NCI-H146 treated with DMSO at 0.1 percent for 48 hours (cell line): ENCODE measurements around the gene CLN6.
"Not testable (repeated sequence)": the region's sequence is repeated elsewhere in the genome, so short reads cannot be mapped to it uniquely, and the experiment has no call there.

Experiments
- DNase-seq: peaks from one replicate; lab custom pipeline; 2025; ENCODE audit not compliant: unreplicated experiment; lab: John Stamatoyannopoulos, UW

The CLN6 gene

DNA sequence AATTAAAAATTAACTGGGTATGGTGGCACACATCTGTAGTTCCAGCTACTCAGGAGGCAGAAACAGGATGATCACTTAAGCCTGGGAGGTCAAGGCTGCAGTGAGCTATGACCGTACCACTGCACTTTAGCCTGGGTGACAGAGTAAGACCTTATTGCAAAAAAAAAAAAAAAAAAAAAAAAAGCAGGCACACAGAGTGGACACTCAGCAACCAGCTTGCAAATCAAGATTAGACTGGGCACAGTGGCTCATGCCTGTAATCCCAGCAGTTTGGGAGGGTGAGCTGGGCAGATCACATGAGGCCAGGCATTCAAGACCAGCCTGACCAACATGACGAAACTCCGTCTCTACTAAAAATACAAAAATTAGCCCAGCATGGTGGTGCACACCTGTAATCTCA lies 5.4 kb downstream of the CLN6 start:
- DNase-seq: no peak

DNA sequence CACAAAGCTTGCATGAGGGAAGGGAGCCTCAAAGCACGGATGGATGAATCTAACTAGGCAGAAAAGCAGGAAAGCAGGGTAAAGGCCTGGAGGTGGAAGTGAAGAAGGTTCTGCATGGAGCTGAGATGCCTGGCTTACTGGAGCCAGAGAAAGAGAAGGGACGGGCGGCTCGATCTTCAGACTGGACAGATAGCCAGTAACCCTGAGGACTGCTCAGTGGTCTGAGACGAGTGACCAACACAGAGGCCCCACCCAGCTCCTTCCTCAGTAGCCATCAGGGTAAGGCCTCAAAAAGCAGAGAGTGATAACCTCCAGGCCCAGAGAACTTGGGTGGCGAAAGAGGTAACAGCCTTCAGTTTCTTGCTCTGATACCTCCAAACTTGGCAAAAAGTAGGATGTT lies 6.4 kb downstream of the CLN6 start:
- DNase-seq: no peak

GRCh38 chr15:68222432-68222743 lies 7.1 kb downstream of the CLN6 start:
- DNase-seq: not testable (repeated sequence)

- not testable (repeated sequence) for DNase-seq
Measured at GRCh38 chr15:68221530-68222431, 7.7 kb downstream of the CLN6 start.

GRCh38 chr15:68220967-68221366 lies 8.6 kb downstream of the CLN6 start:
- DNase-seq: no peak

GRCh38 chr15:68220489-68220888 lies 9.0 kb downstream of the CLN6 start:
- no peak for DNase-seq

DNA sequence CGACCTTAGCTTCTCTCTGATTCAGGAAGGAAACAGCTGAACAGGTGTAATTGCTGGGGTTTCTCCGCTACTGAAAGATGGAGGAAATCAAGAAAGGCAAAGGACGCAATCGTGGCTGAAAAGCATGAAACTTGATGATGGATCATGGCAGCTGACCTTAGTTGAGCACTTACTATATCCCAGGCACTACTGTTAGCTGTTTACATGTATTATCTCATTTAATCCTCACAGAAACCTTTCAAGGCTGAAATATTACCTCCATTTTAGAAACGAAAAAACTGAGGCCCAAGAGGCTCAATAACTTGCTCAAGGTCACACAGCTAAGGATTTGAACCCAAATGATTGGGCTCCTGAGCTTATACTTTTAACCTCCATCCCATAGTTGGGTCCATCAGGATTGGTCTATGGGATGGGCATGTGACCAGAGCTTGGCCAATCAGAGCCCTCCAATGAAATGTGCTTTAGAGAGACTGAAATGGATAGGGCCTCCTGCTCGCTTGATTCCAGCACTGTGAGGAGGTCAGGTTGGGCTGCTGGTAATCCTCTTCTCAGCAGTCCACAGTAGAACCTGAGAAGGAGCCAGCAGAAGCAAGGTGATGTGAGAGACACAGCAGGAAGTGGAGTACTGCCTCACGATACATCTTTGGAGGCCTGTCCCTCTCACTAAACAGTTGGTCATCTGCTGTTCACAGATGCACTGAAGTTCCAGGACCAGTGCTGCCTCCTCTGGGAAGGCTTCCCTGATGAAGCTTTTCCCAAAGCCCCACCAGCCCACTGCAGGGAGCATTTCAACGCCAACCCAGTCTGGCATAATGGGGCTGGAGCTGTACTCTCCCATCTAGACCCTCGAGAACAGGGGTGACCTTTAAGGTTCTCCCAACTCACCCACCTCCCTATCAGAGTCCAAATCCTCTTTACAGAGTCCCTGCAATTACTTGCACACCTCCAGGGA lies 10.4 kb downstream of the CLN6 start:
- no peak for DNase-seq

DNA sequence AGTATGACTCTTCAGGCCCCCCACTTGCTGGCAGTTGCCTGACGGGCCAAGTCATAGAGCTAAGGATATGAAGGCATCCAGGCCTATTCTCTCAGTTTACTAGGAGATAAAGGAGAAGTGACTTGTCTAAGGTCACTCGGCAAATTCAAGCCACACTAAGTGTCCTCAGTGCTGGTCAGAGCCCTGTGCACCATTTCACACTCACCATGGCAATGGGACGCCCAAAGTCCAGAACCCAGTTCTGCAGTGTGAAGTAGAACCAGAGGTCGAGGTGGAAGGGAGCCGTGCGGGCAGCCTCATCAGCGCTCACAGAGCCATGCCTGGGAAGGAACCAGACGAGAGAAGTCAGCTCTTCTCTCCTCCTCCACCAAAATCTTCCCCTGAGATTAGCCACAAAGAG lies 11.2 kb downstream of the CLN6 start:
- DNase-seq: no peak

GRCh38 chr15:68217341-68217740 lies 12.2 kb downstream of the CLN6 start:
- no peak for DNase-seq

DNA sequence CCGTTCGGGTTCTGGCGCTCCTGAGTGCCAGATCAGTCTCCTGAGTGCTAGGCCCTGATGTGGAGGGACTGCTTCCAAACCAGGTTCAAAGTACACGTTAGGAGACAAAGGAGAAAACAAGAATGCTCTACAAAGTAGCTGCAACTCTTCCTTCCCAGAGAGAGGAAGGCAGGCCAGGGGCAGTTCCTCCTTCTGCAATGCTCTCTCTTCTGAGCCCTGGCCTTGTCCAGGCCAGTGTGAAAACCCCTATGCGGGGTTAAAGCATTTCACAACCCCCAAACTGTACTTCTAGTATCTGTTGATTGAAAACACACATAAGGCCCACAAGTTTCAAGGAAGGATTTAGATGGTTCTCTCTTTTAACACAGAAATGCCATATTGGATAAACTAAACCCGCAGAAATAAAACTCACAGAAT lies 14.7 kb downstream of the CLN6 start:
- DNase-seq: no peak

DNA sequence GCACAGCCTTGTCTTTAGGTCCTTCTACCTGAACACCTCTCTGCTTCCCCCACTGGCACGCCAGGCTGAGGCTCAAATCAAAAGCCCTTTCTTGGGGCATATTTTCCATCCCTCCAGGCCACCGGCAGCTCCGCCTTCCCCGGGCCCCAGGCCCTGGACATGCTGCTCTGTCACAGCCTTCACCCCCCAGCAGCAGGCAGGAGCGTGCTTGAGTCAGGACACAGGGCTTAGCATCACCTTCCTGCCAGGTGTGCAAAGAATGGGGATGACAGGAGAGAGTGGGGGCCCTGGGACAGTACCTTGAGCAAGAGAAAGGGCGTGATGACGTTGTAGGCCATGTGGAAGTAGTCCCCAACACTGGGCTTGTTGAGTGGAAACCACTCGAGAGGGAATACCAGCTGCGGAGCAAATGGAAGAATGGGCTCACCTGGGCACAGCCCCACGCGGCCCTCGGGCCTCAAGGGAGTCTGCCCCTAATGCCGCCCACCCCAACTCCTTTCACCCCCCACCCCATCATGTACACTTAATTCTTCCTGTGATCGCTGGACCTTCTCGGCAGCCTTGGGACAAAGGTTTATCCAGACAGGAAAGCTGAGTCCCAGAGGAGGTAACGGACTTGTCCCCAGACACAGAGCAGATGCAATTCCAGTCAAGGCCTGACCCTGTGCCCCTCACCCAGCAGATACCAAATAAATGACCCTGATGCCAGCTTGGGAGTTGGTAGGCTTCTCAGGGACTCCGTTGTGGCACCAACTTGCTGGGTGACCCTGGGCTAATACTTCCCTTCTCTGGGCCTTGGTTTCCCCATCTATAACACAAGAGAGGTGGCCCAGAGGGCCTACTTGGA lies 15.3 kb downstream of the CLN6 start:
- no peak for DNase-seq

- not testable (repeated sequence) for DNase-seq
Measured at GRCh38 chr15:68213491-68213845, 16.1 kb downstream of the CLN6 start.

GRCh38 chr15:68211656-68212320 lies 17.7 kb downstream of the CLN6 start:
- no peak for DNase-seq

- no peak for DNase-seq
Measured at GRCh38 chr15:68210821-68211655, 18.5 kb downstream of the CLN6 start.

- no peak for DNase-seq
Measured at GRCh38 chr15:68210409-68210756, 19.1 kb downstream of the CLN6 start.

- DNase-seq: no peak
Measured at GRCh38 chr15:68209735-68210408, 19.7 kb downstream of the CLN6 start.

GRCh38 chr15:68209272-68209671 lies 20.3 kb downstream of the CLN6 start:
- no peak for DNase-seq

- DNase-seq: no peak
Measured at GRCh38 chr15:68208636-68209240, 20.8 kb downstream of the CLN6 start.

- no peak for DNase-seq
Measured at GRCh38 chr15:68208136-68208535, 21.4 kb downstream of the CLN6 start.
